HEK293 (cell line): ENCODE results near the gene SIL1.
"Not testable (repeated sequence)": the region's sequence is repeated elsewhere in the genome, so short reads cannot be mapped to it uniquely, and the experiment has no call there.

Experiments
- CTCF ChIP-seq: fragments of 450-650 bp; formaldehyde crosslinking; IDR thresholded peaks from 2 replicates; pipeline ENCODE4 v1.5.1; 2016; ENCODE audit warnings: missing biosample characterization, missing genetic modification characterization
- HOXD13 ChIP-seq: sonication (generic); formaldehyde crosslinking; IDR thresholded peaks from 2 replicates; pipeline ENCODE4 v1.8.0; 2022; ENCODE audit warnings: missing genetic modification reagents, borderline replicate concordance
- ZBTB26 ChIP-seq: fragments of 450-650 bp; formaldehyde crosslinking; optimal IDR thresholded peaks from 2 replicates; pipeline ENCODE3; 2016; ENCODE audit warnings: missing biosample characterization, mild to moderate bottlenecking, missing genetic modification characterization
- ZNF239 ChIP-seq: fragments of 450-650 bp; formaldehyde crosslinking; IDR thresholded peaks from 2 replicates; pipeline ENCODE4 v1.5.1; 2016; ENCODE audit warnings: missing biosample characterization, missing genetic modification characterization
- ZNF558 ChIP-seq: fragments of 450-650 bp; formaldehyde crosslinking; IDR thresholded peaks from 2 replicates; pipeline ENCODE4 v1.5.1; 2016; ENCODE audit warnings: missing biosample characterization, missing genetic modification characterization
- ZNF600 ChIP-seq: fragments of 450-650 bp; formaldehyde crosslinking; IDR thresholded peaks from 2 replicates; pipeline ENCODE4 v1.5.1; 2016; ENCODE audit warnings: missing biosample characterization, missing genetic modification characterization
- ZNF624 ChIP-seq: fragments of 450-650 bp; formaldehyde crosslinking; IDR thresholded peaks from 2 replicates; pipeline ENCODE4 v1.5.1; 2017; ENCODE audit warnings: missing biosample characterization, missing genetic modification characterization
- ZNF707 ChIP-seq: fragments of 450-650 bp; formaldehyde crosslinking; IDR thresholded peaks from 2 replicates; pipeline ENCODE4 v1.5.1; 2016; ENCODE audit warnings: missing biosample characterization, missing genetic modification characterization
- TF ChIP-seq, protein P1 (sequence below): fragments of 450-650 bp; formaldehyde crosslinking; IDR thresholded peaks from 2 replicates; pipeline ENCODE4 v1.5.1; 2016; ENCODE audit warnings: missing biosample characterization, missing genetic modification characterization

- not testable (repeated sequence) for TF ChIP-seq ZNF239 (tag by site-specific recombination); ZBTB26 (tag by site-specific recombination); ZNF558 (tag by site-specific recombination); ZNF707; ZNF624 (tag by site-specific recombination); CTCF (tag by site-specific recombination); HOXD13 (CRISPR knock-in tag); ZNF600 (tag by site-specific recombination)
- TF ChIP-seq, protein P1, sequence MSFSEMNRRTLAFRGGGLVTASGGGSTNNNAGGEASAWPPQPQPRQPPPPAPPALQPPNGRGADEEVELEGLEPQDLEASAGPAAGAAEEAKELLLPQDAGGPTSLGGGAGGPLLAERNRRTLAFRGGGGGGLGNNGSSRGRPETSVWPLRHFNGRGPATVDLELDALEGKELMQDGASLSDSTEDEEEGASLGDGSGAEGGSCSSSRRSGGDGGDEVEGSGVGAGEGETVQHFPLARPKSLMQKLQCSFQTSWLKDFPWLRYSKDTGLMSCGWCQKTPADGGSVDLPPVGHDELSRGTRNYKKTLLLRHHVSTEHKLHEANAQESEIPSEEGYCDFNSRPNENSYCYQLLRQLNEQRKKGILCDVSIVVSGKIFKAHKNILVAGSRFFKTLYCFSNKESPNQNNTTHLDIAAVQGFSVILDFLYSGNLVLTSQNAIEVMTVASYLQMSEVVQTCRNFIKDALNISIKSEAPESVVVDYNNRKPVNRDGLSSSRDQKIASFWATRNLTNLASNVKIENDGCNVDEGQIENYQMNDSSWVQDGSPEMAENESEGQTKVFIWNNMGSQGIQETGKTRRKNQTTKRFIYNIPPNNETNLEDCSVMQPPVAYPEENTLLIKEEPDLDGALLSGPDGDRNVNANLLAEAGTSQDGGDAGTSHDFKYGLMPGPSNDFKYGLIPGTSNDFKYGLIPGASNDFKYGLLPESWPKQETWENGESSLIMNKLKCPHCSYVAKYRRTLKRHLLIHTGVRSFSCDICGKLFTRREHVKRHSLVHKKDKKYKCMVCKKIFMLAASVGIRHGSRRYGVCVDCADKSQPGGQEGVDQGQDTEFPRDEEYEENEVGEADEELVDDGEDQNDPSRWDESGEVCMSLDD (tag by site-specific recombination): not testable (repeated sequence)
Measured at GRCh38 chr5:138921362-138921761, 276.8 kb downstream of the SIL1 start.
